ENCODE measurements around the gene RAB20. TPM values are rescaled to one million over a fixed set of nuclear protein-coding genes. Genes with fewer than 3 reads are reported as not detected.

RAB20 gene
- total and polyA plus RNA-seq, 2 of the 8 experiments (the other 6 are each of a cell fraction or from before 2014, with no cell fraction given) = 14.8 to 27.9 TPM

GRCh38 chr13:110505594-110505993, 55.9 kb downstream of the RAB20 start:
- Histone ChIP-seq H2BK5ac (ENCODE audit: low read depth, low read length) (no peak overlapping the region; the same call in 1 of the 2 replicates), H3K4me1 (replicated peaks in 1 of 4; ENCODE audit: control insufficient read depth in 3 of 4, insufficient read depth in 4 of 4, low read length in 3 of 4) (peaks cover 0 to 5% (median 0%) of the 10 kb centered on the region in 4 experiments; a peak in 1 of 7 replicates)
- POLR2A ChIA-PET (ENCODE audit: partially characterized antibody) = no interaction called here

More at GRCh38 chr13:110505594-110505993, 55.9 kb downstream of the RAB20 start:
- H3K23ac ChIP-seq (ENCODE audit: insufficient read length) = no peak overlapping the region
- H3K79me2 ChIP-seq (ENCODE audit: control insufficient read depth in 1 of 2, insufficient read depth in 2 of 2, low read length in 2 of 2) = no peaks in the 10 kb centered on the region
- no peak overlapping the region for H3K14ac ChIP-seq (ENCODE audit: insufficient read length)
- no peak overlapping the region for H3K4ac ChIP-seq (replicated peaks; ENCODE audit: insufficient read length, low read depth, low read length)
- H3K18ac ChIP-seq (ENCODE audit: extremely low read depth, low read length) = no peak overlapping the region
- no peak overlapping the region for H3K4me3 ChIP-seq (ENCODE audit: extremely low read depth in 1 of 4, insufficient read depth in 2 of 4, low read depth in 3 of 4, low read length in 4 of 4)
- H2BK12ac ChIP-seq (ENCODE audit: low read depth, low read length) = no peak overlapping the region
- H3K79me1 ChIP-seq (ENCODE audit: low read depth, low read length) = peaks cover 2% of the 10 kb centered on the region; the same call in 1 of the 2 replicates
- H3K36me3 ChIP-seq (ENCODE audit: control insufficient read depth in 2 of 4, insufficient read depth in 4 of 4, low read length in 3 of 4) = peaks cover 7 to 41% (median 26%) of the 10 kb centered on the region in 4 experiments; a peak in 6 of 8 replicates
- no peak overlapping the region for H4K5ac ChIP-seq (ENCODE audit: insufficient read length, low read depth, low read length)
- no peak for DNase-seq (ENCODE audit: low read depth in 1 of 2, low spot score in 2 of 2)
- no peak overlapping the region for H4K8ac ChIP-seq (ENCODE audit: extremely low read depth, insufficient read depth, low read length)
- 0 out of 2 replicates have a peak, but pooled peaks cover 2% of the 10 kb centered on the region for H3K23me2 ChIP-seq (ENCODE audit: low read depth, low read length)
- no peak overlapping the region for H2AFZ ChIP-seq (ENCODE audit: low read length)
- FAIRE-seq = no peak
- no peak for TF ChIP-seq POLR2A (IDR thresholded peaks at IDR 0.05; ENCODE audit: control extremely low read depth in 1 of 2, low read depth in 2 of 2, low read length in 2 of 2)
- TF ChIP-seq RBBP5 (IDR thresholded peaks at IDR 0.05; ENCODE audit: borderline replicate concordance, low read depth, low read length) = no peak
- no peak for TF ChIP-seq EP300 (IDR thresholded peaks at IDR 0.05; ENCODE audit: borderline replicate concordance in 1 of 2, low read depth in 2 of 2, low read length in 2 of 2)
- TF ChIP-seq CBX8 (IDR thresholded peaks at IDR 0.05; ENCODE audit: borderline replicate concordance, low read depth, low read length) = no peak
- TF ChIP-seq CTBP2 (IDR thresholded peaks at IDR 0.05; ENCODE audit: borderline replicate concordance, insufficient read depth, insufficient read length, low read length) = no peak
- no peak for TF ChIP-seq SP2 (IDR thresholded peaks at IDR 0.05; ENCODE audit: low read length)
- TF ChIP-seq GABPA (IDR thresholded peaks at IDR 0.05; ENCODE audit: borderline replicate concordance, insufficient read depth, low read length) = no peak
- no peak for TF ChIP-seq ASH2L (IDR thresholded peaks at IDR 0.05; ENCODE audit: low read length)
- TF ChIP-seq BCL11A (IDR thresholded peaks at IDR 0.05; ENCODE audit: low read depth in 2 of 2, low read length in 2 of 2) = no peak
- no peak overlapping the region for H2BK20ac ChIP-seq (ENCODE audit: low read length)
- no peak overlapping the region for H2BK120ac ChIP-seq (replicated peaks; ENCODE audit: low read depth, low read length)
- H3K56ac ChIP-seq (replicated peaks; ENCODE audit: insufficient read length, low read depth, low read length) = no peak overlapping the region
- no peaks in the 10 kb centered on the region for H3K9me3 ChIP-seq (ENCODE audit: insufficient read depth in 2 of 2, low read depth in 1 of 2, low read length in 1 of 2)
- H2AK5ac ChIP-seq (ENCODE audit: low read depth, low read length) = no peak overlapping the region
- WGBS, 2 experiments (ENCODE audit: extremely low coverage in 1 of 2, insufficient coverage in 1 of 2, insufficient read length in 1 of 2, insufficient replicate concordance in 2 of 2, low coverage in 1 of 2, low lambda C conversion rate in 2 of 2, missing lambda C conversion rate in 1 of 2) = 89% methylated on average over 10 of the region's 10 CpGs; no CpG with 5 or more reads in 1 of the 2 experiments
- H4K20me1 ChIP-seq (replicated peaks in 1 of 2; ENCODE audit: control insufficient read depth in 1 of 2, insufficient read depth in 2 of 2, low read length in 2 of 2) = peaks cover 0 to 3% of the 10 kb centered on the region in 2 experiments
- H3K27me3 ChIP-seq (replicated peaks in 1 of 4; ENCODE audit: control insufficient read depth in 3 of 4, extremely low read depth in 1 of 4, insufficient read depth in 3 of 4, low read length in 3 of 4) = no peaks in the 10 kb centered on the region; a peak in 1 of 7 replicates
- H2BK15ac ChIP-seq (ENCODE audit: low read length) = no peak overlapping the region
- H3K4me2 ChIP-seq (ENCODE audit: insufficient read depth in 1 of 2, low read depth in 2 of 2, low read length in 2 of 2) = no peak overlapping the region
- no peak overlapping the region for H3K27ac ChIP-seq (ENCODE audit: low read depth, low read length)
- no peak overlapping the region for H3K9ac ChIP-seq (replicated peaks in 1 of 4; ENCODE audit: extremely low read depth in 1 of 4, low read depth in 3 of 4, low read length in 3 of 4)
- CTCF ChIA-PET (ENCODE audit: partially characterized antibody) = no interaction called here
- no peak overlapping the region for H4K91ac ChIP-seq (replicated peaks; ENCODE audit: insufficient read length, low read length)
